GM10266 (cell line): ENCODE results near the gene OR4D1.

ENCODE experiments used
- DNase-seq: peaks from one replicate; pipeline ENCODE4 v3.0.0; 2012; ENCODE audit errors: extremely low spot score
- TF ChIP-seq, protein P1 (sequence below): IDR thresholded peaks from 2 replicates; pipeline ENCODE4 v1.5.1; 2012; ENCODE audit warnings: mild to moderate bottlenecking, low read depth; ENCODE audit not compliant: control insufficient read depth, insufficient read depth; ENCODE audit errors: missing control alignments

The OR4D1 gene

DNA sequence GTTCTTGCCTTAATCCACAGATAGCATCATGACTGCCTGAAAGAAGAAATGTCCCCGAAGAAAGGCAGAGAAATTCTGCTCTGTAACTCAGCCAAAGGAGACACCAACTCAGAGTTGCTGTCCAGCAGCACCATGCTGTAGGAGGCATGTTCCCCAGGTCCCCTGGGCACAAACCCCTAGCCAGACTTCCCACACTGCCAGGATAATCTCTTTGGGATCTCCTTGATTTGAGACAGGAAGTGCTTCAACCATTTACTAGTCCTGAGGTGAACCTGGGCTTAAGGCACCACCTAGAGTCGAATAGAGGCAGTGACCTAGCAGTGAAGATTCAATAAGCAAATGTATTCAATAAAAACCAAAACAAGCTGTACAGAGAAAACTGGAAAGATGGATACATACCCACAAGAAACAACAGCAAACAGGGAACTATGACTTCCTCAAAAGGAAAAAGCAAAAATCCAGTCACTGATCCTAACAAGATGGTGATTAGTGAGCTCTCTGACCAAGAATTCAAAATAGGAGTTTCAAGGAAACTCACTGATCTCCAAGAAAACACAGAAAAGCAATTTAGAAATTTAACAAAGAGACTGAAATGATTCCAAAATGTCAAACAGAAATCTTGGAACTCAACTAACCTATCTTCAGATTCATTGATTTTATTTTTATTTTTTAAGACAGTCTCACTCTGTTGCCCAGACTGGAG is 24.3 kb downstream of the OR4D1 start:
- peak; percentile 45 for DNase-seq

GRCh38 chr17:58174871-58175270 is 26.7 kb downstream of the OR4D1 start:
- DNase-seq, result no peak
- TF ChIP-seq, protein P1, sequence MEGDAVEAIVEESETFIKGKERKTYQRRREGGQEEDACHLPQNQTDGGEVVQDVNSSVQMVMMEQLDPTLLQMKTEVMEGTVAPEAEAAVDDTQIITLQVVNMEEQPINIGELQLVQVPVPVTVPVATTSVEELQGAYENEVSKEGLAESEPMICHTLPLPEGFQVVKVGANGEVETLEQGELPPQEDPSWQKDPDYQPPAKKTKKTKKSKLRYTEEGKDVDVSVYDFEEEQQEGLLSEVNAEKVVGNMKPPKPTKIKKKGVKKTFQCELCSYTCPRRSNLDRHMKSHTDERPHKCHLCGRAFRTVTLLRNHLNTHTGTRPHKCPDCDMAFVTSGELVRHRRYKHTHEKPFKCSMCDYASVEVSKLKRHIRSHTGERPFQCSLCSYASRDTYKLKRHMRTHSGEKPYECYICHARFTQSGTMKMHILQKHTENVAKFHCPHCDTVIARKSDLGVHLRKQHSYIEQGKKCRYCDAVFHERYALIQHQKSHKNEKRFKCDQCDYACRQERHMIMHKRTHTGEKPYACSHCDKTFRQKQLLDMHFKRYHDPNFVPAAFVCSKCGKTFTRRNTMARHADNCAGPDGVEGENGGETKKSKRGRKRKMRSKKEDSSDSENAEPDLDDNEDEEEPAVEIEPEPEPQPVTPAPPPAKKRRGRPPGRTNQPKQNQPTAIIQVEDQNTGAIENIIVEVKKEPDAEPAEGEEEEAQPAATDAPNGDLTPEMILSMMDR, result no peak

More for the DNA sequence above, 24.3 kb downstream of the OR4D1 start:
- TF ChIP-seq, protein P1, result peak; percentile 47

GRCh38 chr17:58176200-58176599 is 28.0 kb downstream of the OR4D1 start:
- no peak for DNase-seq
- TF ChIP-seq, protein P1, result no peak

GRCh38 chr17:58181796-58182195 is 33.6 kb downstream of the OR4D1 start:
- TF ChIP-seq, protein P1, result no peak
- no peak for DNase-seq

- DNase-seq, result no peak
- TF ChIP-seq, protein P1, result no peak
Measured at GRCh38 chr17:58183514-58183913, 35.3 kb downstream of the OR4D1 start.

DNA sequence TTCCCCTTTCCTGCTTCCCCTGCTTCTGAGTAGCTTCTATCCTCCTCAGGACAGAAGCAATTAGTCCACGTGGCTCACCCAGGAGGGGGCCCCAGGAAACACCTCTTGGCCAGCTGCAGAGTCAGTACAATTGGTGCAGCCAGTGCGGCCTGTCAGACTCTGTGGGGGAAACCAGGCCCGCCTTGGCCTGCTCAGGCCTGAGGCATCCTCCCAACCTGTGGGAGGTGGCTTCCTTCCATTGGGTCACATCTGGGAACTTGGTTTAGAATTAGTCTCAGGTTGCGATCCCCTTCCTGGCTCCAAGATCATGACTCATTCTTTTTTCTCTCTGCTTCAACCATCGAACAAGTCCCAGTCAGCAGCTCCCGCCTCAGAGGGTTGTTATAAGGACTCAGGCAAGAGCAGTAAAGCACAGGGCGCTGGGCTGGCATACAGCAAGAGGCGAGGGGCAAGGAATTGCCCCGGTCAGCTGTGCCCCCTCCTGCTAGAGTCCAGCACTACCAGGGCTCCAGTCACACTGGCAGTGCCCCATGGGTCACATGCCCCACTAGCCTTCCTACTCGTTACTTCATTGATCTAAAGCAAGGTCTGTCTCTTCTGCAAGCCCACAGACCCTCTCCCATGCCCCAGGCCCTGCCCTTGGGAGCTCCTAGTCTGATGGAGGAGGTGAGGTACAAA is 36.3 kb downstream of the OR4D1 start:
- TF ChIP-seq, protein P1, result no peak
- DNase-seq, result no peak
